HCT116 (cell line): Measurements from ENCODE around the gene STPG3. TPM values are rescaled to one million over a fixed set of nuclear protein-coding genes. Genes with fewer than 3 reads are reported as not detected.
A peak's percentile ranks its signal among the peaks of the same experiment; 100 is the strongest.

Experiments used
- ATAC-seq: fragments of 200-7000 bp; cut with Tn5 transposase; 2 replicates; pipeline ENCODE4 v1.9.1; 2020; ENCODE audit warnings: mild to moderate bottlenecking, moderate library complexity
- BruUV-seq: library from RNA; stranded (reverse); fragments of 400-500 nt; replicated peaks from 2 replicates; lab custom pipeline; 2021; lab: Mats Ljungman, UMichigan
- CTCF ChIA-PET: fragments of 300-600 bp; sonication (Branson Sonifier 250); formaldehyde crosslinking; loops from one replicate; lab custom pipeline; 2021; ENCODE audit warnings: antibody characterized with exemption; lab: Charles Lee
- POLR2A ChIA-PET: fragments of 300-600, 350-600 bp; sonication (Branson Sonifier 250); formaldehyde crosslinking; loops from one replicate; lab custom pipeline; 2021; ENCODE audit warnings: antibody characterized with exemption; lab: Charles Lee
- RAD21 ChIA-PET, 2 experiments: fragments of 300-600 bp; sonication (Branson Sonifier 250); formaldehyde crosslinking; loops; one replicate each; lab custom pipeline; 2023; ENCODE audit warnings: low total read pairs in 2 of 2; ENCODE audit not compliant: uncharacterized antibody in 2 of 2, unreplicated experiment in 2 of 2, low non-redundant PET in 1 of 2; lab: Charles Lee
- DNase-seq: peaks from one replicate; pipeline ENCODE4 v3.0.0-alpha.2; 2010; ENCODE audit warnings: low read depth, low spot score
- H2AFZ ChIP-seq: fragments of 200-600 bp; shearing (Covaris generic), sonication (generic); 2 replicates; pipeline ENCODE4 v1.6.1; 2017; ENCODE audit warnings: low read depth, mixed run types, mixed read lengths, antibody characterized with exemption, low read length; ENCODE audit not compliant: poor library complexity, severe bottlenecking
- H3K27ac ChIP-seq: 2 replicates; pipeline ENCODE4 v1.5.1; 2012; ENCODE audit warnings: low read depth, low read length
- H3K27me3 ChIP-seq: fragments of 200-600 bp; sonication (generic); 2 replicates; pipeline ENCODE4 v1.6.1; 2016; ENCODE audit warnings: mixed run types, low read length, mixed read lengths; ENCODE audit not compliant: insufficient read depth
- H3K36me3 ChIP-seq, 2 experiments: fragments of 200-500 bp in 1 of 2; fragments of 200-600 bp in 1 of 2; sonication (Bioruptor generic) in 1 of 2; sonication (generic) in 1 of 2; 2 replicates each; pipeline versions ENCODE4 v1.5.1 to v1.6.1; 2014 to 2016; ENCODE audit warnings: low read length in 2 of 2, inconsistent platforms in 1 of 2, mixed read lengths in 1 of 2, mixed run types in 1 of 2; ENCODE audit not compliant: insufficient read depth in 2 of 2, control insufficient read depth in 1 of 2
- H3K4me1 ChIP-seq, 2 experiments: fragments of 200-600 bp in 1 of 2; sonication (generic) in 1 of 2; 2 replicates each; pipeline versions ENCODE4 v1.5.1 to v1.6.1; 2012 to 2017; ENCODE audit warnings: low read length in 2 of 2, inconsistent platforms in 1 of 2, mild to moderate bottlenecking in 1 of 2, mixed read lengths in 1 of 2, mixed run types in 1 of 2, moderate library complexity in 1 of 2; ENCODE audit not compliant: insufficient read depth in 2 of 2, control insufficient read depth in 1 of 2
- H3K4me2 ChIP-seq: fragments of 200-600 bp; sonication (generic); 2 replicates; pipeline ENCODE4 v1.6.1; 2017; ENCODE audit warnings: mixed run types, low read length, mixed read lengths
- H3K4me3 ChIP-seq, 2 experiments: fragments of 200-600 bp in 1 of 2; sonication (generic) in 1 of 2; replicated peaks in 1 of 2; 2 replicates each; pipeline ENCODE4 v1.5.1; 2011 to 2016; ENCODE audit warnings: low read length in 2 of 2, control low read depth in 1 of 2, low read depth in 1 of 2, mild to moderate bottlenecking in 1 of 2, mixed read lengths in 1 of 2, mixed run types in 1 of 2
- H3K79me2 ChIP-seq: fragments of 200-600 bp; sonication (generic); 2 replicates; pipeline ENCODE4 v1.6.1; 2017; ENCODE audit warnings: mild to moderate bottlenecking, mixed run types, low read length, moderate library complexity, mixed read lengths; ENCODE audit not compliant: insufficient read depth
- H3K9ac ChIP-seq: fragments of 200-600 bp; sonication (generic); 2 replicates; pipeline ENCODE4 v1.6.1; 2016; ENCODE audit warnings: low read length, mixed read lengths
- H3K9me2 ChIP-seq: fragments of 200-600 bp; sonication (generic), shearing (Covaris generic); 2 replicates; pipeline ENCODE4 v1.6.1; 2017; ENCODE audit warnings: mixed run types, mild to moderate bottlenecking, moderate library complexity; ENCODE audit not compliant: insufficient read depth
- H3K9me3 ChIP-seq, 2 experiments: fragments of 200-500 bp in 1 of 2; fragments of 200-600 bp in 1 of 2; sonication (Bioruptor generic) in 1 of 2; sonication (generic) in 1 of 2; 2 replicates each; pipeline ENCODE4 v1.6.1; 2014 to 2017; ENCODE audit warnings: low read length in 2 of 2, mixed read lengths in 2 of 2, inconsistent platforms in 1 of 2, low read depth in 1 of 2, mild to moderate bottlenecking in 1 of 2, mixed run types in 1 of 2, moderate library complexity in 1 of 2; ENCODE audit not compliant: control insufficient read depth in 1 of 2, insufficient read depth in 1 of 2
- H4K20me1 ChIP-seq: fragments of 200-600 bp; sonication (generic), shearing (Covaris generic); 2 replicates; pipeline ENCODE4 v1.6.1; 2017; ENCODE audit warnings: mixed run types, mild to moderate bottlenecking, moderate library complexity; ENCODE audit not compliant: insufficient read depth
- CTCF ChIP-seq, 3 experiments: fragments of 200-600 bp in 1 of 3; sonication (generic) in 1 of 3; IDR thresholded peaks in 2 of 3; conservative IDR thresholded peaks in 1 of 3; 2 replicates each; pipeline ENCODE4 v1.5.1; 2012 to 2017; ENCODE audit warnings: low read depth in 2 of 3, low read length in 2 of 3, antibody characterized with exemption in 1 of 3, borderline replicate concordance in 1 of 3, control low read depth in 1 of 3, mild to moderate bottlenecking in 1 of 3, mixed read lengths in 1 of 3, mixed run types in 1 of 3, moderate library complexity in 1 of 3; ENCODE audit not compliant: insufficient read depth in 1 of 3
- POLR2A ChIP-seq: IDR thresholded peaks from 2 replicates; pipeline ENCODE4 v1.7.0; 2011; ENCODE audit warnings: borderline replicate concordance; ENCODE audit not compliant: insufficient read depth, insufficient read length; ENCODE audit errors: extremely low read depth
- POLR2AphosphoS5 ChIP-seq: IDR thresholded peaks from 2 replicates; pipeline ENCODE4 v1.6.1; 2011; ENCODE audit warnings: mild to moderate bottlenecking, low read depth, low read length, moderate library complexity
- SIN3A ChIP-seq: IDR thresholded peaks from 2 replicates; pipeline ENCODE4 v1.6.1; 2012; ENCODE audit warnings: low read depth
- intact Hi-C: fragments of 100-400 bp; cut with micrococcal nuclease; formaldehyde crosslinking; loops from 2 replicates; pipeline ENCODE4 v1.10.0; 2022
- total RNA-seq: library from RNA; stranded (reverse); gene quantifications from one replicate; pipeline ENCODE4 v1.2.1, GENCODE V29; 2021; ENCODE audit not compliant: unreplicated experiment

Gene STPG3
- total RNA-seq, 1 experiment from 2014 or later: not detected

- Histone ChIP-seq H3K9me3 (no peaks in the 10 kb centered on the region), H3K27me3 (no peaks in the 10 kb centered on the region), H3K79me2 (peaks cover 35% of the 10 kb centered on the region), H3K9me2 (no peaks in the 10 kb centered on the region), H2AFZ (no peak overlapping the region), H3K4me3 (no peak overlapping the region; a peak in 1 of 4 replicates), H3K36me3 (peaks cover 11 to 21% of the 10 kb centered on the region in 2 experiments), H3K27ac (peak overlapping the region; percentile 19; the same call in 1 of the 2 replicates), H3K4me1 (peaks cover 9 to 33% of the 10 kb centered on the region in 2 experiments), H3K9ac (no peak overlapping the region), H3K4me2 (0 out of 2 replicates have a peak overlapping the region, but pooled peaks have one; percentile 10), H4K20me1 (peaks cover 21% of the 10 kb centered on the region; the same call in 1 of the 2 replicates)
- intact Hi-C loops: no loop called here
- CTCF ChIA-PET: no interaction called here
- DNase-seq (no peak), ATAC-seq (no peak)
- RAD21 ChIA-PET: no interaction called here
- TF ChIP-seq SIN3A (no peak), CTCF (IDR thresholded peaks at IDR 0.05 in 2 of 3, conservative IDR thresholded peaks at IDR 0.05 in 1 of 3; ENCODE audit: borderline replicate concordance in 1 of 3, insufficient read depth in 1 of 3, low read depth in 2 of 3, low read length in 2 of 3) (peak in 2 of 3 experiments; percentile 12 to 15; a peak in 1 of 6 replicates), POLR2AphosphoS5 (peak; percentile 76), POLR2A (peak; percentile 9)
- BruUV-seq: no TSS peak
- POLR2A ChIA-PET: interaction anchor here (1.1 to 1.7 kb wide), 4 partner anchors 10 to 176 kb away, joined by 3 to 5 read pairs (median 4); partner anchors contain the start of gene SSNA1
These were observed 7.2 kb upstream of the STPG3 start for GRCh38 chr9:137243626-137244485.
